ENCODE data around the gene CAMSAP1.

Gene CAMSAP1

GRCh38 chr9:135882011-135882410, 25.3 kb downstream of the CAMSAP1 start:
- CTCF ChIA-PET, result interaction anchor here (0.7 to 0.9 kb wide), 2 partner anchors 15 to 53 kb away, joined by 4 to 5 read pairs; no protein-coding TSS in a partner anchor
- no peak for TF ChIP-seq CTCF (conservative IDR thresholded peaks at IDR 0.05; ENCODE audit: low read depth)
- DNase-seq (ENCODE audit: low spot score), result no peak
- POLR2A ChIA-PET (ENCODE audit: low non-redundant PET), result no interaction called here
- no peak overlapping the region for H3K27ac ChIP-seq

GRCh38 chr9:135880438-135880837, 26.9 kb downstream of the CAMSAP1 start:
- ChIA-PET POLR2A (ENCODE audit: low non-redundant PET) (no interaction called here), CTCF (no interaction called here)
- DNase-seq (ENCODE audit: low spot score), result no peak
- H3K27ac ChIP-seq, result no peak overlapping the region
- TF ChIP-seq CTCF (conservative IDR thresholded peaks at IDR 0.05; ENCODE audit: low read depth), result no peak

GRCh38 chr9:135879619-135880018, 27.7 kb downstream of the CAMSAP1 start:
- TF ChIP-seq CTCF (conservative IDR thresholded peaks at IDR 0.05; ENCODE audit: low read depth), result no peak
- ChIA-PET CTCF (no interaction called here), POLR2A (ENCODE audit: low non-redundant PET) (no interaction called here)

GRCh38 chr9:135879237-135879601, 28.1 kb downstream of the CAMSAP1 start:
- DNase-seq (ENCODE audit: low spot score), result no peak
- H3K27ac ChIP-seq, result no peak overlapping the region
- ChIA-PET CTCF (no interaction called here), POLR2A (ENCODE audit: low non-redundant PET) (no interaction called here)
- no peak for TF ChIP-seq CTCF (conservative IDR thresholded peaks at IDR 0.05; ENCODE audit: low read depth)

More at GRCh38 chr9:135879619-135880018, 27.7 kb downstream of the CAMSAP1 start:
- no peak overlapping the region for H3K27ac ChIP-seq
- no peak for DNase-seq (ENCODE audit: low spot score)

- ChIA-PET CTCF (no interaction called here), POLR2A (ENCODE audit: low non-redundant PET) (no interaction called here)
- no peak for TF ChIP-seq CTCF (conservative IDR thresholded peaks at IDR 0.05; ENCODE audit: low read depth)
- DNase-seq (ENCODE audit: low spot score), result no peak
- H3K27ac ChIP-seq, result no peak overlapping the region
Observed at GRCh38 chr9:135878528-135879236, 28.7 kb downstream of the CAMSAP1 start.

GRCh38 chr9:135877791-135878527, 29.4 kb downstream of the CAMSAP1 start:
- no peak for DNase-seq (ENCODE audit: low spot score)
- CTCF ChIA-PET, result no interaction called here
- POLR2A ChIA-PET (ENCODE audit: low non-redundant PET), result no interaction called here

More at GRCh38 chr9:135877791-135878527, 29.4 kb downstream of the CAMSAP1 start:
- no peak for TF ChIP-seq CTCF (conservative IDR thresholded peaks at IDR 0.05; ENCODE audit: low read depth)
- no peak overlapping the region; the same call in 1 of the 2 replicates for H3K27ac ChIP-seq
